ENCODE measurements around the gene LIPH. TPM values are rescaled to one million over a fixed set of nuclear protein-coding genes. Genes with fewer than 3 reads are reported as not detected.

The LIPH gene
- total RNA-seq, 2 donors from 2014 or later: 0.41 to 0.47 TPM

- Histone ChIP-seq H3K4me3 (peak within 1 kb of the TSS; percentile 83 to 94), H3K4me1 (peaks cover 0 to 34% of the 10 kb centered on the region in 2 donors), H3K36me3 (peaks cover 29% of the 10 kb centered on the region), H3K27ac (peak within 1 kb of the TSS; percentile 87 to 91), H3K27me3 (no peaks in the 10 kb centered on the region), H3K9me3 (no peaks in the 10 kb centered on the region)
- peak; percentile 93 for DNase-seq (ENCODE audit: low spot score)
- TF ChIP-seq CTCF (IDR thresholded peaks at IDR 0.05): peak in 1 of 2 donors; percentile 14
These were observed 53.6 kb downstream of the LIPH start, which contains the start of gene TMEM41A for GRCh38 chr3:185498503-185499396. Gene TMEM41A (minus strand): TSS chr3:185499035. CDS start chr3:185498961, 74 bp downstream.

- Histone ChIP-seq H3K4me1 (no peaks in the 10 kb centered on the region), H3K27me3 (no peaks in the 10 kb centered on the region), H3K4me3 (no peak overlapping the region), H3K9me3 (no peaks in the 10 kb centered on the region), H3K36me3 (peaks cover 50% of the 10 kb centered on the region), H3K27ac (no peak overlapping the region)
- no peak for TF ChIP-seq CTCF (IDR thresholded peaks at IDR 0.05)
- DNase-seq (ENCODE audit: low spot score): no peak
These were observed 62.1 kb downstream of the LIPH start for GRCh38 chr3:185490241-185490640.

- Histone ChIP-seq H3K36me3 (peaks cover 44% of the 10 kb centered on the region), H3K27me3 (no peaks in the 10 kb centered on the region), H3K4me3 (no peak overlapping the region), H3K4me1 (no peaks in the 10 kb centered on the region), H3K27ac (no peak overlapping the region), H3K9me3 (no peaks in the 10 kb centered on the region)
- DNase-seq (ENCODE audit: low spot score): no peak
- TF ChIP-seq CTCF (IDR thresholded peaks at IDR 0.05): no peak
These were observed 62.9 kb downstream of the LIPH start for GRCh38 chr3:185489462-185489861.

GRCh38 chr3:185488465-185488864, 63.9 kb downstream of the LIPH start:
- Histone ChIP-seq H3K27ac (no peak overlapping the region), H3K4me3 (no peak overlapping the region), H3K27me3 (no peaks in the 10 kb centered on the region), H3K4me1 (no peaks in the 10 kb centered on the region), H3K36me3 (peaks cover 36% of the 10 kb centered on the region), H3K9me3 (no peaks in the 10 kb centered on the region)
- DNase-seq (ENCODE audit: low spot score): no peak
- no peak for TF ChIP-seq CTCF (IDR thresholded peaks at IDR 0.05)

- no peaks in the 10 kb centered on the region for H3K4me1 ChIP-seq
- DNase-seq (ENCODE audit: low spot score): no peak
These were observed 66.0 kb downstream of the LIPH start for GRCh38 chr3:185486394-185486793.

More at GRCh38 chr3:185486394-185486793, 66.0 kb downstream of the LIPH start:
- H3K9me3 ChIP-seq: no peaks in the 10 kb centered on the region
- H3K27me3 ChIP-seq: no peaks in the 10 kb centered on the region
- H3K36me3 ChIP-seq: peaks cover 42% of the 10 kb centered on the region
- no peak for TF ChIP-seq CTCF (IDR thresholded peaks at IDR 0.05)
- H3K4me3 ChIP-seq: no peak overlapping the region
- H3K27ac ChIP-seq: no peak overlapping the region

Measured in right atrium auricular region (tissue), 2 donors.